ENCODE data around the gene PHF12. TPM values are rescaled to one million over a fixed set of nuclear protein-coding genes. Genes with fewer than 3 reads are reported as not detected.

PHF12 gene
- total RNA-seq, 1 donor from 2014 or later, result 16.8 TPM

DNA sequence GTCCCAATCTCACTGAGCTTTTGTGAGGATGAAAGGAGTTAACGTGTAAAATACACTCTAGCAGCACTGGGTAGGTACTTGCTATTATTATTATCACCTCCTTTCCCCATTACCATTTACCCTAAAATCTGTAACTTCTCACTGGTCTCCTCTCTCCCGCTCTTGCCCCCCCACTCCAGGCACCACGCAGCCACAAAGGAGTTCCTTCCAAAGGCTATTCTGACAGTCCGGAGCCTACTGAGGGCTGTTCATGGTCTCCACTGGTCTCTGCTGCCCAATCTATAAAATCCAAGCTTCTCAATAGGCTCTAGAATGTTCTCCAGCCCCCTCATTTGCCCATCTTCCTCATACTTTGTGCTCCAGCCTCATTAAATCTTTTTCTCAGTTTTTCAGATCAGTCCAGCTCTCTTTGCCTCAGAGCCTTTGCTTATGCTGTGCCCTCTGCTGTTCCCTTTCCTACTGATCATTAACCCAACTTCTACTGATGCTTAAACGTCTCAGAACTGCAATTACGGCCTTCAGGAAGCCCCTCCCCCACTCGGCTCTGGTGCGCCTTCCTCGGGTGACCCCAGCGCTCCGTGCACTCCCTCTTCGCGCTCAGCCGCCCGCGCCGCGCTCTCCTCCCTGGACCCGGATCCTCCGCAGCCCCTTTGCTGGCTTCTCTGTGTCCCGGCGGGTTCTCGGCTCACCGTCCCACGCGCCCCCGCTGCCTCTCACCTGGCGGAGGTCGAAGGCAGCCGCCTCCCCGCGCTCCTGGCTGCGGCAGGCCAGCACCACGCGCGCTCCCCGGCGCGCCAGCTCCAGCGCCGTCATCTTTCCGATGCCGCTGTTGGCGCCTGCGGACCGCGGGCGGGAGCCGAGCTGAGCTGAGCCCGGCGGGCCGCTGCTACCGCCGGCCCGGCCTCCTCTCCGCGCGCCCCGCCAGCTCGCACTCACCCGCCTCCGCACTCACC lies 49.2 kb downstream of the PHF12 start:
- DNase-seq, result peak; percentile 51

DNA sequence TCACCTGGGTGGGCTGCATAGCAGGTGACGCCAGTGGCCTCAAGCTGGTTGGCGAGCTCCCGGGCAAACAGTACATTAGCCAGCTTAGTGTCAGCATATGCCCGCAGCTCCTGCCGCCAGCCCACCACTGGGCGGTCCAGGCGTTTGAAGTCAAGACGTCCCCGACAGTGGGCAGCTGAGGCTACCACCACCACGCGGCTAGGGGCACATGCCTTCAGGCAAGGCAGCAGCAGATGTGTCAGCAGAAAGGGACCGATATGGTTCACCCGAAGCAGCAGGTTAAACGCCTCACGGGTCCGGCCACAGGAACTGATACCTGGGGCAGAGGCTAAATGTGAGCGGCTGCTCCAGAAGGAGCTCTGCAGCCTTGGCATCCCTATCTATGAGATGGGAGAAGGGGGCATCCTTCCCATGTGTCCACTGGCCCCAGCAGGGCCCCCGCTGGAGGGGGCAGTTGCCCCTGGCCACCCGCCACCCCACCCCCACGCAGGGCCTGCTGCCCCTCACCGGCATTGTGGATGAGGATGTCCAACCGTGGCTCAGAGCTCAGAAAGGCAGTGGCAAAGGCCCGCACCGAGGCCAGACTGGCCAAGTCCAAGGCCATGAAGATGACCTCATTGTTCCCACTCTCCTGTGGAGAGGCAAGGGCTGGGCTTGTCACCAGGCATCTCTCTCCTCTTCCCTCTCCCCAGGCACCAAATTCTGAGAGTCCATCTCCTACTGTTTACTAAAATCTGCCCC lies 50.2 kb downstream of the PHF12 start:
- no peak for DNase-seq

DNA sequence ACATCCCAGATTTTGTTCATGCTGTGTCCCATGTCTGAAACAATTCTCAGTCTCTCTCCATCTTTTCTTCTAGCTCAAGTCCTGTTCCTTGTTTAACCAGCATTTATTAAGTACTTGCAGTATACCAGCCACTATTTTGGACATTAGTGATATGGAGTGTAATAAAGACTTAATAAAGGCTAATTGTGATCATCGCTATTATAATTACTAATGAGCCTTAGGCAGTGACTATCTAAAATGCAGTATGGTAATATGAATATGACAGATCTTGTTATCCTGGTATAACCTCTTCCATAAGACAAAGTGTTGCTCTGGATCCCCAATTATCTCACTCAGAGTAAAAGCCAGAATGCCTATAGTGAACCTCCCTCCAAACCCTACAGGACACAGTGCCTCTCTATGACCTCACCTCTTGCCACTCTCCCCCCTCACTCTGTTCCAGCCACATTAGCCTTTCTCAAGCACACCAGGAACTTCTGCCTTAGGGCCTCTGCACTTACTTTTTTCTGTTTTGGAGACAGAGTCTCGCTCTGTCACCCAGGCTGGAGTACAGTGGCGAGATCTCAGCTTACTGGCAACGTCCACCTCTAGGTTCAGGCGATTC lies 52.0 kb downstream of the PHF12 start:
- DNase-seq, result no peak

DNA sequence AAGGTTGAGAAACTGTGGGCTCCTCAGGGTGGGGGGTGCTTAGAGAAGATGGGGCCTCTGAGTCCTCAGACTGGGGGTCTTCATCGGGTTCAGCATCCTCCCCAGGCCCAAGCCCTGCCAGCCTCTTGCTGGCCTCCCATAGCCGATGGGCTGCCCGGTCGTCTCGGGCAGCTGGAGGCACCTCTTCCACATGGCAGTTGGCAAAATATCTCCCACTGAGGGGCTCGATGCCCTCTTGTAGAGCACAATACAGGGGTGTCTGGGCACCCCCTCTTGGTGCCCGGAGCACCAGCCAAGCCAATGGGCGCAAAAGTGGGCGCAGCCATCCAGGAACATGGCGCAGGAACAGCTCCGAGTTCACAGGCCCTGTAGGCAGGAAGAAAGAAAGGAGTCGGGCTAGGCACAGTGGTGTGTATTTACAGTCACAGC lies 52.8 kb downstream of the PHF12 start:
- no peak for DNase-seq

DNA sequence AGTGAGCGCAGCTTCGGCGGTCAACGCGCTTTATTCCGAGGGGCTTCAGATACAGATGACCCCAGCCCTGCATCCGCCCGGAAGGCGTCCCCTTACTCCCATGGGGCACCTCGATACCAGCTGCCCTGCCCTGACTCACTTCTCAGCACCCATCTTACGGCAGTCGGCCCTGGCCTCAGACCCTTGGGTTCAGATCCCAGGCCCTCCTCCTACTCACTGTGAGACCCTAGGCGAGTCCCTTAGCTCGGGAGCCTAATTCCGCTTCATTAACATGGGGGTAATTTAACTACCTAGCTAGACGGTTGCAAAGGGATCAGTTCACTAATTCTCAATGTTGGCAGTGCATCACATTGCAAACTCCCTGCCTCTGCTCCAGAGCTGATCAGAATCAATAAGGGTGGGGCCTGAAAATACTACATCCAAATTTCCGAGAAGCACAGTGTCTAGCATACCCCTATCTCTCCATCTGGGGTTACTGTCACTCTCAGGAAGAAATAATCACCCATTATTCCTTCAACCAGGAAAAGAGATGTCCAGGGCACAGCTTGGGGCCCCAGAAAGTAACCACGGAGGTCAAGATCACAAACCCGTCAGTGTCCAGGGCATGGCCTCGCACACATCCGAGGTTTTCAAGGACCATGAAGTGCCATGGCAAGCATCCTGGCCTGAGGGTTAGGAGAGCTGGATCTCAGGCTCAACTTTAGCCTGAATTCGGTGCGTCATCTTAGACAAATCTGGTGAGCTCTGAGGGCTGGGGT lies 53.4 kb downstream of the PHF12 start:
- DNase-seq, result no peak

- peak; percentile 54 for DNase-seq
Measured at GRCh38 chr17:28896884-28897768, 54.2 kb downstream of the PHF12 start, which contains the start of gene FLOT2. TSS of gene FLOT2 (minus strand) at chr17:28897733. CDS start at chr17:28897574, 159 bp downstream.

GRCh38 chr17:28896491-28896883 lies 54.8 kb downstream of the PHF12 start:
- DNase-seq, result no peak

GRCh38 chr17:28895794-28896447 lies 55.4 kb downstream of the PHF12 start:
- peak; percentile 32 for DNase-seq

- peak; percentile 41 for DNase-seq
Measured at GRCh38 chr17:28893248-28894183, 57.8 kb downstream of the PHF12 start.

- DNase-seq, result no peak
Measured at GRCh38 chr17:28892024-28892423, 59.3 kb downstream of the PHF12 start.

- DNase-seq, result peak; percentile 19
Measured at GRCh38 chr17:28891201-28891600, 60.1 kb downstream of the PHF12 start.

GRCh38 chr17:28889996-28890395 lies 61.3 kb downstream of the PHF12 start:
- DNase-seq, result peak; percentile 30

- DNase-seq, result no peak
Measured at GRCh38 chr17:28888832-28889231, 62.5 kb downstream of the PHF12 start.

DNA sequence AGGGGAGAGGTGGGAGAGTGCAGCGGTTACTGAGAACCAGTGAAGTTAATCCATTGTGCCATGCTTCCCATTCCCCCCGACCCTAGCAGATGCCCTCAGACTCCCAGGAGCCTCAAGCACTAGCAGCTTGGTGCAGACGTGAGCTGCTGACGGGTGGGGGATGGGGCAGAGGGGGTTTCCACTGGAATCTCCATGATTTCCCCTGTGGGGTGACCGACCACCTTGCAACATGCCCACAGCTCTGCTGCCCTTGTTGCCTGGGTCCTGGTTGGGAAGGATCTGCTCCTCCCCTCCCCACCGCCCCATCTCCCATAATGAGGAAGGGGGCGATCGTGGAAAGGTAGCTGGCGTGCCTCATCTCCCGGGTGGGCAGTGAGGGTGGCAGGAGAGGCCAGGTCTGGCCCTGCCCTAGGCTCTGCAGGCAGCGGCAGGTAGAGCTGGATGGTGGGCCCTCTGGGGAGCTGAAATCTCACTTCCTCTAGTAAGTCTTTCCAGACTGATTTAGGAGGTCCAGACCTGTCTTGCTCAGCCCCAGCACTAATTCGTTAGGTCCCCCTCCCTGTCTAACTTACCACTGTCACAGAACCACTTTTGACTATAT lies 63.3 kb downstream of the PHF12 start:
- no peak for DNase-seq

DNA sequence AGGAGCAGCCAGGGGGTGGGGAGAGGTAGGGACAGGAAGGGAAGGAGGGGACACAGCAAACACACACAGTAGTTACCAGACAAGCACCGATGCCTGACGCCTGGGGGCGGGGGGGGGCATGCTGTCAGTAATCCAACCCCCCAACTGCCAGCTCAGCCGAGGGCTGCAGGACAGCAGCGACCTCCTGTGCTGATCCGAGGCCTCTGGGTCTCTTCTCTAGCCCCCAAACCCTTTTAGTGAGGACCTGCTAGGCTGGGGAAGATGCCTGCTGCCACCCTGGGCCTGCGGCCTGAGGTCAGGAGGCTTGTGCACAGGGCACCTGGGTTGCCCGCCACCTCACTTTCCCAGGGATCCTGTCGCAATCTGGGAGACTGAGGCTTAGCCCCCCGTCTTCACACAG lies 65.4 kb downstream of the PHF12 start:
- DNase-seq, result no peak

DNA sequence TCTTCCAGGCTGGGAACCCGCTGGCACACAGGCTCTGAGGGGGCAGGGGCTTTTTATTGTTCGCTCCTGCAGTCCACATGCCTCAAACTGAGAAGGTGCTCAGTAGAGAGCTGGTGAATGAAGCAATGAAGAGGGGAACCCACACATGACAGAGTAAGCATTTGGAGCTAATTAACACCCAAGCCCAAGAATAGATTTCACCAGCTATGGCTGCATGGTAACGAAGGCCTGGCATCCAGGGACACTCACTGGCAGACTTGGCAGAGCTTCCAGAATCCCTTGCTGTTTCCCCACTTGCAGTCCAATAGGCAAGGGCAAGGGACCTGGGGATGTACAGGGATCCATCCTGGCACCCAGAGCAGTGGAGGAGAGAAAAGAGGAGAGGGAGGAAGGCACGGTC lies 66.0 kb downstream of the PHF12 start:
- DNase-seq, result no peak

- DNase-seq, result no peak
Measured at GRCh38 chr17:28883967-28884702, 67.2 kb downstream of the PHF12 start.

GRCh38 chr17:28882154-28882895 lies 69.0 kb downstream of the PHF12 start:
- no peak for DNase-seq

Measured in dermis blood vessel endothelial cell (primary cell).